Esophagus squamous epithelium (tissue), 4 donors: ENCODE data around the gene SLF2.

ENCODE experiments used
- POLR2A ChIP-seq, 4 donors: fragments of 450-650 bp; IDR thresholded peaks; one replicate each; pipeline ENCODE4 v1.6.1; 2017; ENCODE audit warnings: antibody characterized with exemption in 4 of 4, mild to moderate bottlenecking in 4 of 4, moderate library complexity in 3 of 4
- TF ChIP-seq, protein P1 (sequence below), 6 experiments: fragments of 450-650 bp in 4 of 6; fragments of 200-600 bp in 2 of 6; sonication (generic) in 2 of 6; IDR thresholded peaks; one replicate each; pipeline ENCODE4 v1.5.1; 2016 to 2019; ENCODE audit warnings: antibody characterized with exemption in 6 of 6, mild to moderate bottlenecking in 4 of 6, moderate library complexity in 4 of 6

DNA sequence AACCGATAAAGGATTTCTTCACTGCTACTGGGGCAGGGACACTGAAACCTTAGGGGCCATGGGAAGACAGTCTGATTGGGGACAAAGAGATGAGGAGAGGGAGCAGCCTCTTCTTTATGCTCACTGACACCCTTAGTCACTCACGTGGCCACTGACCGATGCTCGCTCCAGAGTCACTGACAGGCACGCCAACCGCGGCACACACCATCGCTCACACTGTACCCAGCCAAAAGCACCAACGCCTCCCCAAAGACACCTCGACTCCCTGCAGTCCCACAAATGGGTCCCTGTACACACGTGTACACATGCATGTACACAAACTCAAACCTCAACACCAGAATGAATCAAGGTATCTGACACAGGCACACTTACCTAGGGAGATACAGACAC is 35.3 kb upstream of the SLF2 start:
- TF ChIP-seq, protein P1, sequence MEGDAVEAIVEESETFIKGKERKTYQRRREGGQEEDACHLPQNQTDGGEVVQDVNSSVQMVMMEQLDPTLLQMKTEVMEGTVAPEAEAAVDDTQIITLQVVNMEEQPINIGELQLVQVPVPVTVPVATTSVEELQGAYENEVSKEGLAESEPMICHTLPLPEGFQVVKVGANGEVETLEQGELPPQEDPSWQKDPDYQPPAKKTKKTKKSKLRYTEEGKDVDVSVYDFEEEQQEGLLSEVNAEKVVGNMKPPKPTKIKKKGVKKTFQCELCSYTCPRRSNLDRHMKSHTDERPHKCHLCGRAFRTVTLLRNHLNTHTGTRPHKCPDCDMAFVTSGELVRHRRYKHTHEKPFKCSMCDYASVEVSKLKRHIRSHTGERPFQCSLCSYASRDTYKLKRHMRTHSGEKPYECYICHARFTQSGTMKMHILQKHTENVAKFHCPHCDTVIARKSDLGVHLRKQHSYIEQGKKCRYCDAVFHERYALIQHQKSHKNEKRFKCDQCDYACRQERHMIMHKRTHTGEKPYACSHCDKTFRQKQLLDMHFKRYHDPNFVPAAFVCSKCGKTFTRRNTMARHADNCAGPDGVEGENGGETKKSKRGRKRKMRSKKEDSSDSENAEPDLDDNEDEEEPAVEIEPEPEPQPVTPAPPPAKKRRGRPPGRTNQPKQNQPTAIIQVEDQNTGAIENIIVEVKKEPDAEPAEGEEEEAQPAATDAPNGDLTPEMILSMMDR (IDR thresholded peaks at IDR 0.05): no peak
- no peak for TF ChIP-seq POLR2A (IDR thresholded peaks at IDR 0.05)
